Endothelial cell of umbilical vein (primary cell): ENCODE data around the gene NRROS. TPM values are rescaled to one million over a fixed set of nuclear protein-coding genes. Genes with fewer than 3 reads are reported as not detected.

ENCODE experiments used
- BruUV-seq: library from RNA; stranded (reverse); fragments of 400-500 nt; replicated peaks from 2 replicates; lab custom pipeline; 2021; lab: Mats Ljungman, UMichigan
- CTCF ChIA-PET: fragments of 300-600, 350-600 bp; sonication (Branson Sonifier 250); formaldehyde crosslinking; loops from one replicate; lab custom pipeline; 2021; ENCODE audit warnings: antibody characterized with exemption, inconsistent platforms; lab: Charles Lee
- POLR2A ChIA-PET: fragments of 300-600, 350-600 bp; sonication (Branson Sonifier 250); formaldehyde crosslinking; loops from one replicate; lab custom pipeline; 2021; ENCODE audit warnings: antibody characterized with exemption, inconsistent platforms; lab: Charles Lee
- DNase-seq: peaks from one replicate; pipeline ENCODE4 v3.0.0-alpha.2; 2011; ENCODE audit warnings: low read depth, low spot score
- FAIRE-seq: peaks from 2 replicates; lab custom pipeline; 2011; peaks lifted over from hg19 to GRCh38; lab: Jason Lieb, UNC
- H2AFZ ChIP-seq: 2 replicates; pipeline ENCODE4 v1.6.0; 2012; ENCODE audit warnings: low read depth, low read length, control low read depth, inconsistent platforms
- H3K27ac ChIP-seq: 2 replicates; pipeline ENCODE4 v1.5.1; 2011; ENCODE audit warnings: low read depth, mild to moderate bottlenecking, control low read depth, low read length, moderate library complexity; ENCODE audit not compliant: insufficient read depth
- H3K27me3 ChIP-seq, 2 experiments: 2 replicates each; pipeline versions ENCODE4 v1.6.0 to v1.6.1; 2011; ENCODE audit warnings: low read length in 2 of 2, mixed read lengths in 1 of 2; ENCODE audit not compliant: control insufficient read depth in 2 of 2, insufficient read depth in 2 of 2
- H3K36me3 ChIP-seq, 2 experiments: 2 replicates in 1 of 2; 3 replicates in 1 of 2; pipeline ENCODE4 v1.5.1; 2011; ENCODE audit warnings: low read length in 2 of 2, mild to moderate bottlenecking in 1 of 2, moderate library complexity in 1 of 2; ENCODE audit not compliant: control insufficient read depth in 2 of 2, insufficient read depth in 2 of 2; ENCODE audit errors: extremely low read depth in 1 of 2
- H3K4me1 ChIP-seq: 3 replicates; pipeline ENCODE4 v1.5.1; 2011; ENCODE audit warnings: mild to moderate bottlenecking, low read length; ENCODE audit not compliant: control insufficient read depth, insufficient read depth; ENCODE audit errors: extremely low read depth
- H3K4me2 ChIP-seq: 2 replicates; pipeline ENCODE4 v1.6.1; 2011; ENCODE audit warnings: low read length, control low read depth, mixed read lengths; ENCODE audit not compliant: insufficient read depth
- H3K4me3 ChIP-seq, 3 experiments: fragments of 200-600 bp in 1 of 3; sonication (generic), shearing (Covaris generic) in 1 of 3; replicated peaks in 1 of 3; 2 replicates each; pipeline ENCODE4 v1.5.1; 2011 to 2016; ENCODE audit warnings: control low read depth in 3 of 3, low read length in 3 of 3, mild to moderate bottlenecking in 2 of 3, inconsistent platforms in 1 of 3, low read depth in 1 of 3, moderate library complexity in 1 of 3; ENCODE audit not compliant: insufficient read depth in 1 of 3
- H3K79me2 ChIP-seq: 2 replicates; pipeline ENCODE4 v1.6.0; 2012; ENCODE audit warnings: low read length, inconsistent platforms; ENCODE audit not compliant: control insufficient read depth, insufficient read depth
- H3K9ac ChIP-seq: replicated peaks from 2 replicates; pipeline ENCODE3; 2011; ENCODE audit warnings: low read length, control low read depth; ENCODE audit not compliant: insufficient read depth; ENCODE audit errors: extremely low read depth
- H3K9me1 ChIP-seq: replicated peaks from 3 replicates; pipeline ENCODE4 v1.6.0; 2011; ENCODE audit warnings: mild to moderate bottlenecking, low read length; ENCODE audit not compliant: control insufficient read depth, insufficient read depth; ENCODE audit errors: extremely low read depth
- H3K9me3 ChIP-seq: replicated peaks from 2 replicates; pipeline ENCODE4 v1.5.1; 2012; ENCODE audit warnings: low read length, inconsistent platforms; ENCODE audit not compliant: control insufficient read depth, insufficient read depth
- H4K20me1 ChIP-seq: replicated peaks from 2 replicates; pipeline ENCODE3; 2011; ENCODE audit warnings: mild to moderate bottlenecking, low read length; ENCODE audit not compliant: control insufficient read depth, insufficient read depth; ENCODE audit errors: extremely low read depth
- EZH2 ChIP-seq: IDR thresholded peaks from 2 replicates; pipeline ENCODE4 v1.6.1; 2012; ENCODE audit warnings: borderline replicate concordance, low read depth, mild to moderate bottlenecking, moderate library complexity, low read length, inconsistent platforms; ENCODE audit not compliant: severe bottlenecking
- FOS ChIP-seq: IDR thresholded peaks from 2 replicates; pipeline ENCODE4 v1.6.1; 2011; ENCODE audit warnings: mild to moderate bottlenecking, low read length, moderate library complexity, borderline replicate concordance; ENCODE audit not compliant: insufficient read depth
- GATA2 ChIP-seq: IDR thresholded peaks from 2 replicates; pipeline ENCODE4 v1.7.0; 2011; ENCODE audit warnings: low read depth, mild to moderate bottlenecking, moderate library complexity, mixed read lengths, low read length; ENCODE audit not compliant: insufficient read length, insufficient read depth
- JUN ChIP-seq: IDR thresholded peaks from 2 replicates; pipeline ENCODE4 v1.6.1; 2011; ENCODE audit warnings: borderline replicate concordance, low read depth; ENCODE audit not compliant: insufficient read length, insufficient read depth
- MYC ChIP-seq: IDR thresholded peaks from one replicate; pipeline ENCODE4 v1.6.1; 2011; ENCODE audit warnings: mild to moderate bottlenecking, low read depth, low read length
- POLR2A ChIP-seq: IDR thresholded peaks from 2 replicates; pipeline ENCODE4 v1.6.1; 2012; ENCODE audit warnings: low read depth, mild to moderate bottlenecking, control low read depth, low read length
- POLR2AphosphoS5 ChIP-seq: IDR thresholded peaks from 2 replicates; pipeline ENCODE4 v1.6.1; 2012; ENCODE audit warnings: low read depth, mild to moderate bottlenecking, control low read depth, low read length, moderate library complexity; ENCODE audit not compliant: insufficient read depth
- dilution Hi-C: fragments of 300-500 bp; cut with MboI; formaldehyde crosslinking; loops from one replicate; pipeline ENCODE4 v1.15.0; 2019; ENCODE audit warnings: low sequenced_read_pairs; ENCODE audit not compliant: extremely low pct_ligation_motif_present
- intact Hi-C: fragments of 100-400 bp; cut with micrococcal nuclease; formaldehyde crosslinking; loops from one replicate; pipeline ENCODE4 v1.10.0; 2022
- polyA plus RNA-seq, 4 experiments: library from polyadenylated mRNA; depleted of rRNA in 3 of 4; stranded (reverse) in 3 of 4; unstranded in 1 of 4; fragments of >200 nt; gene quantifications; 2 replicates each; pipeline versions ENCODE4 v1.2.1 to v1.2.3, GENCODE V29; 2011 to 2012; ENCODE audit warnings: missing spikeins in 1 of 4
- total RNA-seq: library from RNA; stranded (reverse); gene quantifications from 2 replicates; pipeline ENCODE4 v1.2.3, GENCODE V29; 2021
- TF ChIP-seq, protein P1 (sequence below): IDR thresholded peaks from 2 replicates; pipeline ENCODE4 v1.6.1; 2011; ENCODE audit not compliant: insufficient read depth, insufficient read length
- TF ChIP-seq, protein P2 (sequence below), 2 donors: IDR thresholded peaks; 1 replicate in 1 of 2; 2 replicates in 1 of 2; pipeline ENCODE4 v1.5.1; 2011; ENCODE audit warnings: low read length in 2 of 2, mild to moderate bottlenecking in 2 of 2, moderate library complexity in 2 of 2, control low read depth in 1 of 2, inconsistent platforms in 1 of 2, low read depth in 1 of 2; ENCODE audit not compliant: insufficient read depth in 1 of 2; ENCODE audit errors: extremely low read depth in 1 of 2

Gene NRROS
- total and polyA plus RNA-seq, 2 donors (not counting 3 experiments of a cell fraction or from before 2014, with no cell fraction given) = 8.1 to 15.6 TPM

- Histone ChIP-seq H4K20me1 (no peaks in the 10 kb centered on the region), H3K79me2 (no peaks in the 10 kb centered on the region), H3K9me3 (no peaks in the 10 kb centered on the region), H3K27ac (no peak overlapping the region), H3K4me2 (no peak overlapping the region), H3K4me1 (peaks cover 17% of the 10 kb centered on the region), H3K9ac (no peak overlapping the region), H3K4me3 (no peak overlapping the region), H3K27me3 (no peaks in the 10 kb centered on the region), H3K36me3 (peaks cover 0 to 2% of the 10 kb centered on the region in 2 experiments), H2AFZ (no peak overlapping the region), H3K9me1 (no peaks in the 10 kb centered on the region)
- ChIA-PET CTCF (interaction anchor here (0.7 to 1.5 kb wide), 3 partner anchors 9 to 45 kb away, joined by 4 to 5 read pairs (median 5); no protein-coding TSS in a partner anchor), POLR2A (no interaction called here)
- no TSS peak for BruUV-seq
- dilution Hi-C loops (no loop called here), intact Hi-C loops (no loop called here)
- DNase-seq (no peak), FAIRE-seq (no peak)
- TF ChIP-seq GATA2 (no peak), FOS (no peak), MYC (no peak), JUN (no peak), EZH2 (no peak), POLR2AphosphoS5 (no peak), POLR2A (no peak)
- TF ChIP-seq, protein P1, sequence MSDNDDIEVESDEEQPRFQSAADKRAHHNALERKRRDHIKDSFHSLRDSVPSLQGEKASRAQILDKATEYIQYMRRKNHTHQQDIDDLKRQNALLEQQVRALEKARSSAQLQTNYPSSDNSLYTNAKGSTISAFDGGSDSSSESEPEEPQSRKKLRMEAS = no peak
- TF ChIP-seq, protein P2, sequence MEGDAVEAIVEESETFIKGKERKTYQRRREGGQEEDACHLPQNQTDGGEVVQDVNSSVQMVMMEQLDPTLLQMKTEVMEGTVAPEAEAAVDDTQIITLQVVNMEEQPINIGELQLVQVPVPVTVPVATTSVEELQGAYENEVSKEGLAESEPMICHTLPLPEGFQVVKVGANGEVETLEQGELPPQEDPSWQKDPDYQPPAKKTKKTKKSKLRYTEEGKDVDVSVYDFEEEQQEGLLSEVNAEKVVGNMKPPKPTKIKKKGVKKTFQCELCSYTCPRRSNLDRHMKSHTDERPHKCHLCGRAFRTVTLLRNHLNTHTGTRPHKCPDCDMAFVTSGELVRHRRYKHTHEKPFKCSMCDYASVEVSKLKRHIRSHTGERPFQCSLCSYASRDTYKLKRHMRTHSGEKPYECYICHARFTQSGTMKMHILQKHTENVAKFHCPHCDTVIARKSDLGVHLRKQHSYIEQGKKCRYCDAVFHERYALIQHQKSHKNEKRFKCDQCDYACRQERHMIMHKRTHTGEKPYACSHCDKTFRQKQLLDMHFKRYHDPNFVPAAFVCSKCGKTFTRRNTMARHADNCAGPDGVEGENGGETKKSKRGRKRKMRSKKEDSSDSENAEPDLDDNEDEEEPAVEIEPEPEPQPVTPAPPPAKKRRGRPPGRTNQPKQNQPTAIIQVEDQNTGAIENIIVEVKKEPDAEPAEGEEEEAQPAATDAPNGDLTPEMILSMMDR (IDR thresholded peaks at IDR 0.05; ENCODE audit: extremely low read depth in 1 of 2, insufficient read depth in 1 of 2, low read depth in 1 of 2, low read length in 2 of 2) = no peak
Measured at GRCh38 chr3:196654006-196654734, 14.7 kb downstream of the NRROS start.
